Thyroid gland (tissue), 4 donors: ENCODE data around the gene SDHB.

Source experiments
- CTCF ChIP-seq, 6 experiments: fragments of 200-600 bp in 3 of 6; fragments of 450-650 bp in 3 of 6; sonication (generic) in 3 of 6; IDR thresholded peaks; one replicate each; pipeline ENCODE4 v1.5.1; 2016 to 2019; ENCODE audit warnings: antibody characterized with exemption in 6 of 6, mild to moderate bottlenecking in 2 of 6, inconsistent platforms in 1 of 6, moderate library complexity in 1 of 6
- POLR2A ChIP-seq, 2 donors: fragments of 450-650 bp; IDR thresholded peaks; one replicate each; pipeline ENCODE4 v1.6.1; 2017; ENCODE audit warnings: antibody characterized with exemption in 2 of 2, mild to moderate bottlenecking in 2 of 2, moderate library complexity in 1 of 2

- no peak for TF ChIP-seq CTCF (IDR thresholded peaks at IDR 0.05)
- TF ChIP-seq POLR2A (IDR thresholded peaks at IDR 0.05), result no peak
These were observed 44.1 kb downstream of the SDHB start for GRCh38 chr1:17009706-17010105.
